GM18505 (cell line): ENCODE measurements around the gene PGM2.

ENCODE experiments used
- ATAC-seq: cut with Tn5 transposase; IDR thresholded peaks from one replicate; pipeline ENCODE4 v1.9.1; 2021; ENCODE audit not compliant: unreplicated experiment
- POLR2A ChIP-seq: IDR thresholded peaks from 4 replicates; pipeline ENCODE4 v1.6.1; 2011; ENCODE audit warnings: borderline replicate concordance; ENCODE audit not compliant: insufficient read depth, insufficient read length; ENCODE audit errors: extremely low read depth

PGM2 gene

GRCh38 chr4:37908488-37909331 lies 82.2 kb downstream of the PGM2 start:
- no peak for TF ChIP-seq POLR2A
- no peak for ATAC-seq

- ATAC-seq, result no peak
- no peak for TF ChIP-seq POLR2A
These were observed 83.0 kb downstream of the PGM2 start for GRCh38 chr4:37909332-37910090.

GRCh38 chr4:37910091-37910486 lies 83.6 kb downstream of the PGM2 start:
- TF ChIP-seq POLR2A, result no peak
- ATAC-seq, result no peak
